Lower leg skin (tissue), 4 donors: Measurements from ENCODE around the gene SALL1. TPM values are rescaled to one million over a fixed set of nuclear protein-coding genes. Genes with fewer than 3 reads are reported as not detected.

Source experiments
- DNase-seq, 2 donors: peaks; one replicate each; pipeline ENCODE4 v3.0.0-alpha.2; 2019; ENCODE audit warnings: low spot score in 2 of 2
- H3K4me3 ChIP-seq: fragments of 200-600 bp; sonication (generic); 2 replicates; pipeline ENCODE4 v1.5.1; 2017; ENCODE audit warnings: mild to moderate bottlenecking, low read depth; ENCODE audit not compliant: poor library complexity, severe bottlenecking
- POLR2A ChIP-seq, 2 donors: fragments of 450-650 bp; IDR thresholded peaks; one replicate each; pipeline ENCODE4 v1.6.1; 2016 to 2017; ENCODE audit warnings: antibody characterized with exemption in 2 of 2, mild to moderate bottlenecking in 1 of 2, moderate library complexity in 1 of 2
- WGBS, 2 donors: methylation state at CpG; one replicate each; pipeline ENCODE4 v1.1.5; 2018; 5-methylcytosine and 5-hydroxymethylcytosine counted together
- intact Hi-C: fragments of 100-400 bp; cut with DNase I; formaldehyde crosslinking; loops from one replicate; pipeline ENCODE4 v1.15.0; 2023; ENCODE audit warnings: low total_unique reads
- total RNA-seq, 4 donors: library from RNA; depleted of rRNA; stranded (reverse); fragments of >200 nt; gene quantifications; one replicate each; pipeline ENCODE4 v1.1.0, GENCODE V29; 2016
- TF ChIP-seq, protein P1 (sequence below), 3 donors: fragments of 450-650 bp; IDR thresholded peaks; one replicate each; pipeline ENCODE4 v1.5.1; 2016; ENCODE audit warnings: antibody characterized with exemption in 3 of 3, mild to moderate bottlenecking in 3 of 3, moderate library complexity in 2 of 3

The SALL1 gene
- total RNA-seq, 4 donors from 2014 or later: 0.08 to 0.29 (median 0.08) TPM; not detected in 1

DNA sequence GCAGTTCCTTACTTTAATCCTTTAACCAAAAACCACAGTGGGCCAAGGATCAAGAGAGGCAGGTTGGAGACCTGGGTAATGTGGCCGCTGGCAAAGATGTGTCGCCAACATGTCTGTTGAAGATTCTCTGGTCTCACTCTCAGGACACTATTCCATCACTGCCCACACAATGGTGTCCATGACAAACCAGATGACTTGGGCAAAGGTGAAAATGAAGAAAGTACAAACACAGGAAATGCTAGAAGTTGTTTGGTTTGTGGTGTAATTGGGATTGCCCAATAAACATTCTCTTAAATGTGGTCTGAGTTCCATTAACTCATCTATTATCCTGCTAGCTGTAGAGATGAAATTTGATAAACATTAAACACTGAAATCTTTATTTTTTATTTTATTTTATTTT, 43.3 kb downstream of the SALL1 start:
- intact Hi-C loops: no loop called here

DNA sequence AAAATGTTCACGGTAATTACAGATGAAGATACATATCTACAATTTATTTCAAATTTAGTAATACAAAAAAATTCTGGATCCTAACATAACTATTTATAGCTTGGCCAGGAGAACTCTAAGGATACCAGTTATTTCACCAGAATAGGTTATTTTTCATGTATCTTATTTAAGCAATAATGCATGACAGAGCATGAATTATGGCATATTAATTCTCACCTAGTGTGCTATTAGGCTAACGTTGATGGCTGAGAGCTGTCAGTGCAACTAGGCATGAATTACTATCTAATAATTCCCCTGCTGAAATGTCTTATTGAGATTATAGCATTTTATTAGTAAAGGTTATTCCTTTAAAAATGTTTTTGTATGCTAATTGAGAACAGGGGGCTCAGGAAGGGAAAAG, 44.5 kb downstream of the SALL1 start:
- intact Hi-C loops: no loop called here
- DNase-seq: no peak
- no peak overlapping the region for H3K4me3 ChIP-seq
- TF ChIP-seq, protein P1, sequence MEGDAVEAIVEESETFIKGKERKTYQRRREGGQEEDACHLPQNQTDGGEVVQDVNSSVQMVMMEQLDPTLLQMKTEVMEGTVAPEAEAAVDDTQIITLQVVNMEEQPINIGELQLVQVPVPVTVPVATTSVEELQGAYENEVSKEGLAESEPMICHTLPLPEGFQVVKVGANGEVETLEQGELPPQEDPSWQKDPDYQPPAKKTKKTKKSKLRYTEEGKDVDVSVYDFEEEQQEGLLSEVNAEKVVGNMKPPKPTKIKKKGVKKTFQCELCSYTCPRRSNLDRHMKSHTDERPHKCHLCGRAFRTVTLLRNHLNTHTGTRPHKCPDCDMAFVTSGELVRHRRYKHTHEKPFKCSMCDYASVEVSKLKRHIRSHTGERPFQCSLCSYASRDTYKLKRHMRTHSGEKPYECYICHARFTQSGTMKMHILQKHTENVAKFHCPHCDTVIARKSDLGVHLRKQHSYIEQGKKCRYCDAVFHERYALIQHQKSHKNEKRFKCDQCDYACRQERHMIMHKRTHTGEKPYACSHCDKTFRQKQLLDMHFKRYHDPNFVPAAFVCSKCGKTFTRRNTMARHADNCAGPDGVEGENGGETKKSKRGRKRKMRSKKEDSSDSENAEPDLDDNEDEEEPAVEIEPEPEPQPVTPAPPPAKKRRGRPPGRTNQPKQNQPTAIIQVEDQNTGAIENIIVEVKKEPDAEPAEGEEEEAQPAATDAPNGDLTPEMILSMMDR (IDR thresholded peaks at IDR 0.05): no peak
- TF ChIP-seq POLR2A (IDR thresholded peaks at IDR 0.05): no peak
- 60 to 63% methylated on average over 2 of the region's 2 CpGs for WGBS, 2 donors

More for the DNA sequence above, 43.3 kb downstream of the SALL1 start:
- H3K4me3 ChIP-seq: no peak overlapping the region
- WGBS, 2 donors: 92 to 95% methylated on average over 2 of the region's 2 CpGs
- TF ChIP-seq, protein P1 (IDR thresholded peaks at IDR 0.05): no peak
- no peak for TF ChIP-seq POLR2A (IDR thresholded peaks at IDR 0.05)
- DNase-seq: no peak

DNA sequence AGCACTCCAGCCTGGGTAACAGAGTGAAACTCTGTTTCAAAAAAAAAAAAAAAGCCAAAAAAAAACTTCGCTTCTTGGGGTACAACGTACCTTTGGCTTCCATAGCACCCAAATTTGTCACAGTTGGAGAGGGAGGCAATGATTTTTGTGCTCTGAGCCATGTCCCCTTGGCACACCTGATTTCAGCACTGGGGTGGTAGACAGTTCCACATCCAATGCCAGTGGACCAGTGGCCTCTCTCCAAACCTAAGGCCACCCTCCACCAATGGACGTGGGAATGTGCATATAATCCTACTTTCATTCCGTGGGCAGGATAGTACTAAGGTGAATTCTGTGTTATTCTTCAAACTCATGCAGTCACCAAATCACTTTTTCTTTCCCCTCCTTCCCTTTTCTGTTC, 47.5 kb downstream of the SALL1 start:
- intact Hi-C loops: no loop called here
- WGBS, 2 donors: 85 to 86% methylated on average over 4 of the region's 4 CpGs
- TF ChIP-seq, protein P1 (IDR thresholded peaks at IDR 0.05): no peak
- no peak for TF ChIP-seq POLR2A (IDR thresholded peaks at IDR 0.05)
- H3K4me3 ChIP-seq: no peak overlapping the region
- no peak for DNase-seq

DNA sequence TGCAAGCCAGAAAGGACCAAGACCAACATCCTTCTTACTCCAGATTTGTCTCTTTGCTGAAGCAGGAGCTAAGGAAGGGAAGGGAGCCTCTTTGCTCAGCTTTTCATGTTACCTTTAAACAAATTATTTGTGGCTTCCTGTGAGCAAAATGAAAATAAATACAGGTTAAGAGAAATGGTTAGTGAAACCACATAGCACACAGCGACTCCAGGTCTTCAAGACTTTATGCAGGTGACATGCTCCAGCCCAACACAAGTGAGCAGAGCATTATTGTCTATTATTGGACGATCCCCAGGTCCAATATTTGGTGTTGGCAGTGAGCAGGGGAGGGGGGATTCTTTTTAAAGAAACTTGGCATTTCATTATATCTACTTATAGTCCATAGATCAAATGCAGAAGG, 53.3 kb downstream of the SALL1 start:
- intact Hi-C loops: no loop called here
- no peak overlapping the region for H3K4me3 ChIP-seq
- no peak for DNase-seq
- TF ChIP-seq, protein P1 (IDR thresholded peaks at IDR 0.05): no peak
- TF ChIP-seq POLR2A (IDR thresholded peaks at IDR 0.05): no peak
- 67 to 73% methylated on average over 2 of the region's 2 CpGs for WGBS, 2 donors

DNA sequence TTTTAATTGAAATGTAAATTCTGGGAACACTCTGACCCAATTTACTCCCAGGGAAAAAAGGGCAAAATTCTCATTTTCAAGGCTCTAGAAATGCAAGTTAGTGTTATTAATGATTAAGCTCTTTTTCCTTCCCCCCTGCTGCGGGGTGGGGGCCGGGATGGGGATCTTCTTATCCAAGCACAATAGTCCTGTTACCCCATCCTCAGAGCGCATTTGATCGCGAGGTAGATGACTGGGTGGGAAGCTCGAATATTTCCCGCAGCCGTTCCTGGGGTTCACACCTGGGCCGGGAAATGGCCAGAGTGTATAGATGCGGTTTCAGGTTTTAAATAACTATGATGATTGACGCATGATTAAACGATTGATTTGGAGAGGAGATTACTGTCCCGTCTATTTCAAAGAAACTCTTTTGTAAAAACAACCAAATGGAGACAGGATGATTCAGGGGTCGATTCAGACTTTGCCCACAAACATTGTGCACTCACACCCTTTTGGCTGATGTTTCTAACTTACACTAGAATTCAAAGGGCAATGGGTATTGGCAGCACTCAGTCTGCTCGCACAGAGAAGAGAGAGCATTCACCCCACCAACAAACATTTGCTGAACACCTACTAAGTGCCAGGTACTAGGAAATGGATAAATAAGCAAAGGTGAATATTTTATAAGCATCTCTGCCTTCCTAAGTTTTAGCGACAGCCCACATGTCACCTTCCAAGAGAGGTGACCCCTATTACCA, 55.0 kb downstream of the SALL1 start:
- H3K4me3 ChIP-seq: no peak overlapping the region
- WGBS, 2 donors: 48 to 54% methylated on average over 16 of the region's 16 CpGs
- TF ChIP-seq POLR2A (IDR thresholded peaks at IDR 0.05): no peak
- TF ChIP-seq, protein P1 (IDR thresholded peaks at IDR 0.05): no peak
- no peak for DNase-seq
- intact Hi-C loops: no loop called here
